ENCODE data around the gene CPNE5. TPM values are rescaled to one million over a fixed set of nuclear protein-coding genes. Genes with fewer than 3 reads are reported as not detected.

CPNE5 gene
- polyA plus RNA-seq, 2 of the 4 experiments (the other 2 are of a cell fraction), result 0.03 to 0.13 TPM

GRCh38 chr6:36862848-36863382, 23.7 kb upstream of the CPNE5 start:
- TF ChIP-seq CHD2 (IDR thresholded peaks at IDR 0.05; ENCODE audit: low read length, partially characterized antibody), result no peak
- no peaks in the 10 kb centered on the region for H3K9me3 ChIP-seq
- ATAC-seq (no peak), FAIRE-seq (no peak), DNase-seq (ENCODE audit: low read depth in 1 of 2, low spot score in 1 of 2) (no peak)
- WGBS (ENCODE audit: missing lambda C conversion rate), result 82% methylated on average over 4 of the region's 4 CpGs
- no peak overlapping the region for H3K27ac ChIP-seq
- POLR2A ChIA-PET, result interaction anchor here (1.2 kb wide), 1 partner anchor 11 kb away, joined by 3 read pairs; no protein-coding TSS in a partner anchor
- no peak overlapping the region for H3K4me2 ChIP-seq
- H3K4me1 ChIP-seq, result 0 out of 3 replicates have a peak, but pooled peaks cover 3% of the 10 kb centered on the region
- no peak overlapping the region for H3K4me3 ChIP-seq
- CTCF ChIA-PET, result interaction anchor here (1.6 kb wide), 1 partner anchor 155 kb away, joined by 4 read pairs; no protein-coding TSS in a partner anchor

- no peak for FAIRE-seq
- ATAC-seq, result no peak
- 86% methylated on average over 7 of the region's 8 CpGs for WGBS (ENCODE audit: missing lambda C conversion rate)
- no peak overlapping the region for H3K27ac ChIP-seq
- H3K4me2 ChIP-seq, result no peak overlapping the region
- DNase-seq (ENCODE audit: low read depth in 1 of 2, low spot score in 1 of 2), result peak in 1 of 2 experiments; percentile 25
- 0 out of 3 replicates have a peak, but pooled peaks cover 3% of the 10 kb centered on the region for H3K4me1 ChIP-seq
- no peaks in the 10 kb centered on the region for H3K9me3 ChIP-seq
- no peak overlapping the region for H3K4me3 ChIP-seq
- ChIA-PET POLR2A (no interaction called here), CTCF (interaction anchor here (1.6 kb wide), 1 partner anchor 156 kb away, joined by 4 read pairs; no protein-coding TSS in a partner anchor)
- TF ChIP-seq RCOR1 (IDR thresholded peaks at IDR 0.05; ENCODE audit: low read depth, low read length), result no peak
- no peak for TF ChIP-seq RARB (CRISPR knock-in tag; IDR thresholded peaks at IDR 0.05)
- TF ChIP-seq RNF2 (IDR thresholded peaks at IDR 0.05; ENCODE audit: borderline replicate concordance, low read depth), result no peak
- TF ChIP-seq ZNF302 (CRISPR knock-in tag; IDR thresholded peaks at IDR 0.05), result no peak
- TF ChIP-seq POLR2AphosphoS2 (conservative IDR thresholded peaks at IDR 0.05; ENCODE audit: low read length), result no peak
- no peak for TF ChIP-seq NR3C1 (IDR thresholded peaks at IDR 0.05)
- TF ChIP-seq KDM5A (IDR thresholded peaks at IDR 0.05), result no peak
- TF ChIP-seq, protein P1, sequence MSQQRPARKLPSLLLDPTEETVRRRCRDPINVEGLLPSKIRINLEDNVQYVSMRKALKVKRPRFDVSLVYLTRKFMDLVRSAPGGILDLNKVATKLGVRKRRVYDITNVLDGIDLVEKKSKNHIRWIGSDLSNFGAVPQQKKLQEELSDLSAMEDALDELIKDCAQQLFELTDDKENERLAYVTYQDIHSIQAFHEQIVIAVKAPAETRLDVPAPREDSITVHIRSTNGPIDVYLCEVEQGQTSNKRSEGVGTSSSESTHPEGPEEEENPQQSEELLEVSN (IDR thresholded peaks at IDR 0.05; ENCODE audit: borderline replicate concordance, low read depth), result no peak
- no peak for TF ChIP-seq TFCP2L1 (CRISPR knock-in tag; IDR thresholded peaks at IDR 0.05)
- no peak for TF ChIP-seq CHD2 (IDR thresholded peaks at IDR 0.05; ENCODE audit: low read length, partially characterized antibody)
- no peak for TF ChIP-seq MAFK (IDR thresholded peaks at IDR 0.05; ENCODE audit: partially characterized antibody)
- no peak for TF ChIP-seq TP53 (CRISPR knock-in tag; IDR thresholded peaks at IDR 0.05)
- no peak for TF ChIP-seq POLR2A (IDR thresholded peaks at IDR 0.05; ENCODE audit: low read length)
- TF ChIP-seq CBX8 (IDR thresholded peaks at IDR 0.05), result no peak
- TF ChIP-seq HOXA7 (CRISPR knock-in tag; IDR thresholded peaks at IDR 0.05), result no peak
- TF ChIP-seq, protein P2, sequence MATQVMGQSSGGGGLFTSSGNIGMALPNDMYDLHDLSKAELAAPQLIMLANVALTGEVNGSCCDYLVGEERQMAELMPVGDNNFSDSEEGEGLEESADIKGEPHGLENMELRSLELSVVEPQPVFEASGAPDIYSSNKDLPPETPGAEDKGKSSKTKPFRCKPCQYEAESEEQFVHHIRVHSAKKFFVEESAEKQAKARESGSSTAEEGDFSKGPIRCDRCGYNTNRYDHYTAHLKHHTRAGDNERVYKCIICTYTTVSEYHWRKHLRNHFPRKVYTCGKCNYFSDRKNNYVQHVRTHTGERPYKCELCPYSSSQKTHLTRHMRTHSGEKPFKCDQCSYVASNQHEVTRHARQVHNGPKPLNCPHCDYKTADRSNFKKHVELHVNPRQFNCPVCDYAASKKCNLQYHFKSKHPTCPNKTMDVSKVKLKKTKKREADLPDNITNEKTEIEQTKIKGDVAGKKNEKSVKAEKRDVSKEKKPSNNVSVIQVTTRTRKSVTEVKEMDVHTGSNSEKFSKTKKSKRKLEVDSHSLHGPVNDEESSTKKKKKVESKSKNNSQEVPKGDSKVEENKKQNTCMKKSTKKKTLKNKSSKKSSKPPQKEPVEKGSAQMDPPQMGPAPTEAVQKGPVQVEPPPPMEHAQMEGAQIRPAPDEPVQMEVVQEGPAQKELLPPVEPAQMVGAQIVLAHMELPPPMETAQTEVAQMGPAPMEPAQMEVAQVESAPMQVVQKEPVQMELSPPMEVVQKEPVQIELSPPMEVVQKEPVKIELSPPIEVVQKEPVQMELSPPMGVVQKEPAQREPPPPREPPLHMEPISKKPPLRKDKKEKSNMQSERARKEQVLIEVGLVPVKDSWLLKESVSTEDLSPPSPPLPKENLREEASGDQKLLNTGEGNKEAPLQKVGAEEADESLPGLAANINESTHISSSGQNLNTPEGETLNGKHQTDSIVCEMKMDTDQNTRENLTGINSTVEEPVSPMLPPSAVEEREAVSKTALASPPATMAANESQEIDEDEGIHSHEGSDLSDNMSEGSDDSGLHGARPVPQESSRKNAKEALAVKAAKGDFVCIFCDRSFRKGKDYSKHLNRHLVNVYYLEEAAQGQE (IDR thresholded peaks at IDR 0.05), result no peak
- TF ChIP-seq HDAC2 (IDR thresholded peaks at IDR 0.05), result no peak
- TF ChIP-seq EP300 (IDR thresholded peaks at IDR 0.05), result no peak
- TF ChIP-seq SMC3 (IDR thresholded peaks at IDR 0.05), result no peak
- no peak for TF ChIP-seq ZSCAN20 (CRISPR knock-in tag; IDR thresholded peaks at IDR 0.05)
Observed at GRCh38 chr6:36862164-36862847, 23.1 kb upstream of the CPNE5 start.

- FAIRE-seq (no peak), DNase-seq (ENCODE audit: low read depth in 1 of 2, low spot score in 1 of 2) (no peak), ATAC-seq (no peak)
- ChIA-PET POLR2A (no interaction called here), CTCF (interaction anchor here (0.9 to 2.6 kb wide), 2 partner anchors 9 kb away, joined by 3 to 20 read pairs; no protein-coding TSS in a partner anchor)
- Histone ChIP-seq H3K4me2 (no peak overlapping the region), H3K4me1 (0 out of 3 replicates have a peak, but pooled peaks cover 3% of the 10 kb centered on the region), H3K27ac (no peak overlapping the region), H3K9me3 (no peaks in the 10 kb centered on the region), H3K4me3 (no peak overlapping the region)
- WGBS (ENCODE audit: missing lambda C conversion rate), result 95% methylated on average over 7 of the region's 7 CpGs
- TF ChIP-seq, protein P3, sequence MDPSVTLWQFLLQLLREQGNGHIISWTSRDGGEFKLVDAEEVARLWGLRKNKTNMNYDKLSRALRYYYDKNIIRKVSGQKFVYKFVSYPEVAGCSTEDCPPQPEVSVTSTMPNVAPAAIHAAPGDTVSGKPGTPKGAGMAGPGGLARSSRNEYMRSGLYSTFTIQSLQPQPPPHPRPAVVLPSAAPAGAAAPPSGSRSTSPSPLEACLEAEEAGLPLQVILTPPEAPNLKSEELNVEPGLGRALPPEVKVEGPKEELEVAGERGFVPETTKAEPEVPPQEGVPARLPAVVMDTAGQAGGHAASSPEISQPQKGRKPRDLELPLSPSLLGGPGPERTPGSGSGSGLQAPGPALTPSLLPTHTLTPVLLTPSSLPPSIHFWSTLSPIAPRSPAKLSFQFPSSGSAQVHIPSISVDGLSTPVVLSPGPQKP (IDR thresholded peaks at IDR 0.05; ENCODE audit: low read depth, low read length), result no peak
- no peak for TF ChIP-seq ZC3H11A (IDR thresholded peaks at IDR 0.05)
- no peak for TF ChIP-seq TFCP2L1 (CRISPR knock-in tag; IDR thresholded peaks at IDR 0.05)
- TF ChIP-seq FOXS1 (CRISPR knock-in tag; IDR thresholded peaks at IDR 0.05), result no peak
- TF ChIP-seq MAZ (IDR thresholded peaks at IDR 0.05; ENCODE audit: borderline replicate concordance, low read depth, low read length), result no peak
- no peak for TF ChIP-seq HOXA7 (CRISPR knock-in tag; IDR thresholded peaks at IDR 0.05)
- TF ChIP-seq FOSB (CRISPR knock-in tag; IDR thresholded peaks at IDR 0.05), result no peak
- TF ChIP-seq MAX (IDR thresholded peaks at IDR 0.05), result no peak
- no peak for TF ChIP-seq ESRRA (IDR thresholded peaks at IDR 0.05; ENCODE audit: borderline replicate concordance, low read length)
- no peak for TF ChIP-seq RAD21 (conservative IDR thresholded peaks at IDR 0.05 in 1 of 2, IDR thresholded peaks at IDR 0.05 in 1 of 2)
Observed at GRCh38 chr6:36860126-36860525, 20.9 kb upstream of the CPNE5 start.
